Ishikawa (cell line): ENCODE results near the gene ZNF584.

Experiments used
- CEBPB ChIP-seq: IDR thresholded peaks from 2 replicates; pipeline ENCODE4 v1.6.1; 2012
- EP300 ChIP-seq: IDR thresholded peaks from 2 replicates; pipeline ENCODE4 v1.6.1; 2012; ENCODE audit warnings: borderline replicate concordance
- FOXM1 ChIP-seq: IDR thresholded peaks from 2 replicates; pipeline ENCODE4 v1.6.1; 2012; ENCODE audit warnings: low read depth, borderline replicate concordance
- RAD21 ChIP-seq: IDR thresholded peaks from 2 replicates; pipeline ENCODE4 v1.6.1; 2012; ENCODE audit warnings: low read depth
- REST ChIP-seq: IDR thresholded peaks from 2 replicates; pipeline ENCODE4 v1.6.1; 2012; ENCODE audit warnings: low read depth, mild to moderate bottlenecking
- TAF1 ChIP-seq: IDR thresholded peaks from 2 replicates; pipeline ENCODE4 v1.6.1; 2012; ENCODE audit warnings: low read depth, mild to moderate bottlenecking
- TCF12 ChIP-seq: IDR thresholded peaks from 2 replicates; pipeline ENCODE4 v1.6.1; 2012; ENCODE audit warnings: low read depth
- USF1 ChIP-seq: IDR thresholded peaks from 2 replicates; pipeline ENCODE4 v1.6.1; 2012
- YY1 ChIP-seq: IDR thresholded peaks from 2 replicates; pipeline ENCODE4 v1.6.1; 2012; ENCODE audit warnings: low read depth
- TF ChIP-seq, protein P1 (sequence below): IDR thresholded peaks from 2 replicates; pipeline ENCODE4 v1.6.1; 2012

- TF ChIP-seq CEBPB = no peak
- no peak for TF ChIP-seq TAF1
- TF ChIP-seq RAD21 = no peak
- TF ChIP-seq, protein P1, sequence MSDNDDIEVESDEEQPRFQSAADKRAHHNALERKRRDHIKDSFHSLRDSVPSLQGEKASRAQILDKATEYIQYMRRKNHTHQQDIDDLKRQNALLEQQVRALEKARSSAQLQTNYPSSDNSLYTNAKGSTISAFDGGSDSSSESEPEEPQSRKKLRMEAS = no peak
- no peak for TF ChIP-seq TCF12
- no peak for TF ChIP-seq USF1
- no peak for TF ChIP-seq FOXM1
- TF ChIP-seq REST = no peak
- no peak for TF ChIP-seq EP300
- no peak for TF ChIP-seq YY1
Observed at GRCh38 chr19:58379246-58379645, 29.2 kb upstream of the ZNF584 start.
